DLD1 (cell line): Measurements from ENCODE around the gene LRIG3.
"Not testable (repeated sequence)": the region's sequence is repeated elsewhere in the genome, so short reads cannot be mapped to it uniquely, and the experiment has no call there.

Source experiments
- in situ Hi-C: cut with HindIII; loops from 2 replicates; pipeline ENCODE4 v1.10.0; 2017; ENCODE audit warnings: low sequenced_read_pairs

LRIG3 gene

GRCh38 chr12:58905422-58905821, 14.9 kb downstream of the LRIG3 start:
- in situ Hi-C loops: no loop called here

GRCh38 chr12:58902726-58903125, 17.6 kb downstream of the LRIG3 start:
- in situ Hi-C loops: not testable (repeated sequence)

DNA sequence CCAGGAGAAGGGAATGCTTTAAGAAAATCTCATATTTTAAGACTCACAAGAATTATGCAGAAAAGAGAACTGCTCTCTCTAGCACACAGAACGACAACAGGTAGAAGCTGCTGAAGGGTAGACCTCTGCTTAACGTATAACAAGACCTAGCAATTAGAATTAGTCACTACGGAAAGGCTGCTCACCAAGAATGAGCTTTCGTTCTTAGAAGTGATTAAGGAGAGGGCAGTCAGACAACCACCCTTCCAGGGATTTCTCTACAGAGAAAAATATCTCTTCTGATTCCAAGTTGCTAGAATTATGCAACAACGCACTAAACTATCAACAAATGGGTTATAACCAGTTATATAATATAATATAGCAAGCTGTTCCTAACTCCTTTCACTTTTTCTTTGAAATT, 18.6 kb downstream of the LRIG3 start:
- in situ Hi-C loops: no loop called here

GRCh38 chr12:58897969-58898368, 22.3 kb downstream of the LRIG3 start:
- in situ Hi-C loops: no loop called here

- in situ Hi-C loops: no loop called here
Observed at GRCh38 chr12:58896278-58896677, 24.0 kb downstream of the LRIG3 start.

DNA sequence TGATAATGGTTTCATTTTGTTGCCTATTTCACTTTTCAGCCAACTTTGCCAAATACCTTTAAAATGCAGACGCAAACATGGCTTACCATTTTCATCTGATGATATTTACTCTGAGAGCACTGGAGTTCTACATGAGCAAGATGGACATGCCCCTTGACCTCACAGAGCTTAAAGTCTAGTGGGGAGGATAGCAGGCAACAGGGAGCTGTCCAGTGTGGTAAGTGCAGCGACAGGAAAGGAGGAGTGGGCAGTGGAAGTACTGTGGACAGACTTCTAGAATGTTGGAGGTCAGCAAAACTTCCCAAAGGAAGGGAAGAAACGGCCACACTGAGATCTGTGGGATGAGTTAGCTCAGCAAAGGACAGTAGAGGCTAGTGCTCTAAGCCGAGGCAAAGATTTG, 25.3 kb downstream of the LRIG3 start:
- in situ Hi-C loops: no loop called here

DNA sequence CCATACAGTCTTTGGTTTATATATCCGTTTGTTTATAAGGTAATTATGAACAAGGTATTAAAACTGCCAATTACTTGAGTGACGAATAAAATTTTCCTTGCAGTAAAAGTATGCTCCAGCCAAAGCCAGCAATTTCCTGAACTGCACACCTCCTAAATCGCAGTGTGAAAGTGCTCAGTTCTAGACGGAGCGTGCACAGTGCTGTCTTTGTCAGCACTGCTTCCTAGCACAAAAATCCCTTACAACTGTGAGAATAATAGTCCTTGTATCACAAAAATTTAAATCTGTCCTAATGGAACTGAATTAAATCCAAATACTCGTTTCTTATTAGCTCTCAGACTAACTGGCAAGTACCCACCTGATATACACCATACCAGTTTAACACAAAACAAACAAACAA, 26.3 kb downstream of the LRIG3 start:
- in situ Hi-C loops: no loop called here

GRCh38 chr12:58893495-58893894, 26.8 kb downstream of the LRIG3 start:
- in situ Hi-C loops: no loop called here

DNA sequence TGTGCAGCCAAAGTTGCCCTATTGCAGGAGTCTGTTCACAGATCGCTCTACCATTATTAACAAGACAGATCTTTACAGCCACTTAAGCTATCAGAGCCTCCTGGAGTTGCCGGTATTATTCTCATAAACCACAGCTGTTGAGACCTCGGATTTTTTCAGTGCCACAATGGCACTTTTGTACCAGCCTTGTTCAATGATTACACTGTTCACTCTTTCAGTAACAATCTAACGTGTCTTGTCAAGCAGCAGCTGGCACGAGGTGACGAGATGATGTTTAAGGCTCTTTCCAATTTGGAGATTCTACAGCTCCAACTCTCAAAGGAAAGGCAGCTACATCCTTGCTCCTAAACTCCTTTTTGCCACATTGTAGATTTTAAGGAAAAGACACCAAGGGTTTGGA, 30.7 kb downstream of the LRIG3 start:
- in situ Hi-C loops: no loop called here

DNA sequence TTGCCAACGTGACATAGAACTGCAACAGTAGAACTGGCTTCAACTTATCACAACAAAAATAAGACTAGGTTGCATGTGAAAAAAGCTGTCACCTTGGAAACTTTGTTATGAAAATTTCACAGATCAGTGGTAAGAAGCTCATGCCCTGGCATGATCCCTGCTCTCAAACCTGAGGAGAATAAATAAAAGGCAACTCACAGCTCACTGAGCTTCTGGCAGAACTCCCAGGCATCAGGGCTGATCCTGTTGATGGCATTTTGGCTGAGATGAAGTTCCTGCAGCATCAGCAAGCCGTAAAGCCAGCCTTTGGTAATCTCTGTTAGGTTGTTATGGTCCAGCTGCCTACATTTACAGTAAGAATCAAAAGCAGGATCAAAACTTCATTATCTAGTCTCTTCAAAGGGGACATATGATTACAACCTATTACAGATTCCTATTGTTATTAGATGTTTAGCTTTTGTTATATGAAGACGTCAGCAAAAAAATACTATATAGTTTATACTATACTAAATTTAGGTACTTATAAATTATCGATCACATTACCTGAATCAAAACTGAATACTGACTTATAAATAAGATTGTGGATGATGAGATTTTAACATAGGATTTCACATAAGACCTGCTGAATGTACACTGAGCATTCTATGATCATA, 32.0 kb downstream of the LRIG3 start:
- in situ Hi-C loops: no loop called here

DNA sequence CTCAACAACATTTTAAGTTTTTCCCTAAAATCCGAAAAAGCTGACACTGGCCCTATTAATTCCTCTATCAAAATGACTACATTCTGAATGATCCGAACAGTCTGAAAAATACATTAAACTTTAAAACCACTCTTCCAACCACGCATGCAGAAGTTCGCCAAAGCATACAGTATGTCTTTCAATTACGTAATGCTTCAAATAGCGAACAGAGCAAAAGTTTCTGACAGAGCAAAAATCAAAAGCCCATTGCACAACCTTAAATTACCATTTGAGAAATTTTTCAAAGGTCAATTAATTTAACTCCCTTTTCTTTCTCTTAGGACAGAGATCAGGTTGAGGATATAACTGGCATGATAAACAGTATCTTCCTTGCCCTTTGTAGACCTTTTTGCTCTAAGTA, 33.2 kb downstream of the LRIG3 start:
- in situ Hi-C loops: no loop called here

DNA sequence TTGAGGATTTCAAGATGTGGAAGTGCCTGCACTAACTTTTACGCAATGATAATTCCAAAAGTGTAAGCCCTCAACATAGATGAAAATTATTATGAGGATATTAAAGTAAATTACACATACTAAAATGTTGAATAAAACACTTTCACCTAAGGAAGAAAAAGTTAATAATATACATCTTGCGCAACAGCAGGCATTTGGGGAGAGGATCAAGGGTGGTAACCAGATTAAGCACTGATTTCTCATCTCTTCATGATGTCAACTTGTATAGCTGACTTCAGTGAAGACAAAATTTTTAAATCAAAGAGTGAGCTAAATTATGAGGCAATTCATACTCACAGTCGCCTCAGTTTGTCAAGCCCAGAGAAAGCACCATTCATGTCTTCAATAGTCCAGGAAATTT, 33.8 kb downstream of the LRIG3 start:
- in situ Hi-C loops: no loop called here

DNA sequence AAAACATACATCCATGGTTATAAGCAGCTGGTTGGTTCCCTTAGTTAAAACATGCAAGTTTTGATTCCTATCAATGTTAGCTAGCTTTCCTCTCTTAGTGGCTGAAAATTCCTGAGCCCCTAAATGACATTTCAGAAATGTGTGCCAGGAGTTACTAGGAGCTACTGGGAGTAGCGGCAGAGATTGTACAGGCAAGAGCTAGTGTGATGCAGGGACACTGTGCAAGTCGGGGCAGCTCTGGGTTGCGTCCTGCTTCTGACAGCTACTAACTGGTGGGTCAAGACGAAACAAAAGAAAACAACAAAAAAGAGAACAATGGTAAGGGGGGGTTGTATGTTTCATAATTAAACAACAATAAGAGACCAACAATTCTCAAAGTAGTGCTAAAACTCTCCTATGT, 35.4 kb downstream of the LRIG3 start:
- in situ Hi-C loops: no loop called here

GRCh38 chr12:58883576-58884334, 36.5 kb downstream of the LRIG3 start:
- in situ Hi-C loops: no loop called here

GRCh38 chr12:58882826-58883225, 37.5 kb downstream of the LRIG3 start:
- in situ Hi-C loops: no loop called here

GRCh38 chr12:58881816-58882215, 38.5 kb downstream of the LRIG3 start:
- in situ Hi-C loops: no loop called here

DNA sequence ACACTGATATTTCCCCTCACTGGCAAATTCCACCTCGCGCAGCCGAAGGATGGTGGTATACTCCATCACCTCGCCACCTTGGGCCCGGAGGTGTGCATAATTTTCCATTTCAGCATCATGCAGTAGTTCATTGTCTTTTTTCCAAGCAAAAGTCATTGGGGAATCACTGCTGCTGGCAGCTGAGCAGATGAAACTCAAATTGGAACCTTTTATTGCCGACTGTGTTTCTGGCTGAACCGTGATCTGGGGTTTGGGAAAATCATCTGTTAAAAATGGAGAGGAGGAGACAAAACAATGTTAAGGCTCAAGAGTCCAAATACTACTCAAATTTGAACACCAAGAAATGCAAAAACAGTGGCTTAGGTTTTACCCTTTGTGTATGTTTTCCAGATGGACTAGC, 39.7 kb downstream of the LRIG3 start:
- in situ Hi-C loops: no loop called here

DNA sequence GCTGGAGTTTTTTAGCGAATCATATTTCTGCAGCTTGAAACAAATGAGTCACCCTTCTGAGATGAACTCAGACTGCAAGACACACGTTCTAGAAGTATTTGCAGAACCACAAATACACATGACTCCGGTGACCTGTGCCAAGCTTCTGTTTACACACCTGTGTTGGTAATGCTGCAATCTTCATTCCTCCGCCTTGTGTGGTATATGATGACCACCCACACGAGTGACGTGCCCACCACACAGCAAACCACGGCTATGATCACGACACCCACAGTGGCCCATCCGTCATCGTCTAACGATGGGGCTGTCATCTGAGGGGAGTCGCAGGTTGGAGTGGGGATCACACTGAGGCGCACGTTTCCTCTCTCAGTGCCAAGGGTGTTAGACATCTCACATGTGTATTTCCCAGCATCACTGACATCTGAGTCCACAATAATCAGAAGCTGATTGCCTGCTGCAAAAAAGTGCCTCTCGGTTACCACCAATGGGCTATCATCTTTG, 43.0 kb downstream of the LRIG3 start:
- in situ Hi-C loops: no loop called here

GRCh38 chr12:58873496-58873895, 46.8 kb downstream of the LRIG3 start:
- in situ Hi-C loops: no loop called here

DNA sequence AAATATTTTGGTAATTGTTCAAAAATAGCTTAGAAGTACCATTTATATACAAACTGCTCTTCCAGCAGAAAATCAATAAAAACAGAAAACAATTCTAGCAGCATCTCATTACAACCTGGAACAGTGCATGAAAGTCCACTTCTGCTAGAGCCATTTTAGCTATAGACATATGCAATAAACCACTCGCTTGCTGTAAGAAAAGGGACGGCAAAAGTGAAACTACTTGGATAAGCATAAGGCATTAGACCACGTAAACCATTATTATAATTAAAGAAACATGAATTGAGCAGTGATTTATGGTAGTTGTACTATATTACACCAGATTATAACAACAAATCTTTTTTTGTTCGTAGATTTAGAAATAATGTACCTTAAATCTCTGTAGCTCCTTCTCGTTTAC, 48.7 kb downstream of the LRIG3 start:
- in situ Hi-C loops: no loop called here

DNA sequence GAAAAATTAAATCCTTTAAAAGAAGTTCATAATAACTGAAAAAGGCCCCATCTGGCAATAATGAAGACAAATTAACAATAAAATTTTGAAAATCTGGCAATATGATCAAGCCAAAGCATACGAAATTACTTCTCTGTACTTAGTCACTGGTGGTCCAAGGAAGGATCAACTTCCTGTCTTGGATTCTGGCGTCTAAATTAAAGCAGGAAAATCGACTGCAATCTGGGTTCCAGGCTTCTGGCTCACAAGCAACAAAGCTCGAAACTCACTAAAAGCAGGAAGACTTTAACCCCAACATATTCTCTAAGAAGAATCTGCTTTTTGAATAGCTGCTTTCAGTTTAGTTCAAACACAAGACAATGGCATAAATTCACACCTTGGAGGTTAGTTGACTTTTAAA, 49.7 kb downstream of the LRIG3 start:
- in situ Hi-C loops: no loop called here

DNA sequence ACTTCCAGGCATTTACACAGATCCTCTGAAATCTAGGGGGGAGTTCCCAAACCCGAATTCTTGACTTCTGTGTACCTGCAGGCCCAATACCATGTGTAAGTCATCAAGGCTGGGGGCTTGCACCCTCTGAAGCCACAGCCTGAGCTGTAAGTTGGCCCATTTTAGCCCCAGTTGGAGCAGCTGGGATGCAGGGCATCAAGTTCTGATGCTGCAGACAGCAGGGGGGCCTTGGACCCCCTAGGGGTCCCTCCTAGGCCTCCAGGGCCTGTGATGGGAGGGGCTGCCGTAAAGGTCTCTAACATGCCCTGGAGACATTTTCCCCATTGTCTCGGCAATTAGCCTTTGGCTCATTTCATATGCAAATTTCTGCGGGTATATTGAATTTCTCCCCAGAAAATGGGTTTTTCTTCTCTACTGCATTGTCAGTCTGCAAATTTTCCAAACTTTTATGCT, 59.5 kb downstream of the LRIG3 start:
- in situ Hi-C loops: no loop called here
